ENCODE data around the gene NBEAL2. TPM values are rescaled to one million over a fixed set of nuclear protein-coding genes. Genes with fewer than 3 reads are reported as not detected.

Gene NBEAL2
- total and polyA plus RNA-seq, 2 of the 8 experiments (the other 6 are each of a cell fraction or from before 2014, with no cell fraction given), result 27.3 to 46.9 TPM

- TF ChIP-seq EP300 (IDR thresholded peaks at IDR 0.05; ENCODE audit: borderline replicate concordance in 1 of 2, low read depth in 2 of 2, low read length in 2 of 2) (no peak), ZNF274 (IDR thresholded peaks at IDR 0.05; ENCODE audit: borderline replicate concordance, extremely low read depth, low read length) (no peak), TAF1 (IDR thresholded peaks at IDR 0.05; ENCODE audit: low read depth, low read length) (no peak), BRCA1 (IDR thresholded peaks at IDR 0.05; ENCODE audit: low read depth, low read length) (no peak), RXRA (IDR thresholded peaks at IDR 0.05; ENCODE audit: insufficient read depth, low read depth, low read length) (no peak), HDAC2 (IDR thresholded peaks at IDR 0.05; ENCODE audit: borderline replicate concordance in 1 of 2, low read depth in 2 of 2, low read length in 2 of 2) (no peak), GTF2F1 (IDR thresholded peaks at IDR 0.05; ENCODE audit: borderline replicate concordance, low read depth, low read length) (no peak), SP2 (IDR thresholded peaks at IDR 0.05; ENCODE audit: low read length) (no peak), CHD1 (IDR thresholded peaks at IDR 0.05; ENCODE audit: low read depth, low read length) (no peak), POLR2A (IDR thresholded peaks at IDR 0.05; ENCODE audit: control extremely low read depth in 1 of 2, low read depth in 2 of 2, low read length in 2 of 2) (no peak), SUZ12 (IDR thresholded peaks at IDR 0.05; ENCODE audit: low read length) (no peak), SIX5 (IDR thresholded peaks at IDR 0.05; ENCODE audit: low read depth, low read length) (no peak), FOSL1 (IDR thresholded peaks at IDR 0.05; ENCODE audit: insufficient read depth, low read depth, low read length) (no peak), EGR1 (IDR thresholded peaks at IDR 0.05; ENCODE audit: borderline replicate concordance, low read depth, low read length) (no peak), RNF2 (IDR thresholded peaks at IDR 0.05; ENCODE audit: borderline replicate concordance, low read depth, low read length, missing control alignments, poor library complexity, severe bottlenecking) (no peak), YY1 (IDR thresholded peaks at IDR 0.05; ENCODE audit: low read depth, low read length) (no peak), GABPA (IDR thresholded peaks at IDR 0.05; ENCODE audit: borderline replicate concordance, insufficient read depth, low read length) (no peak; the same call in 1 of the 2 replicates), TBP (IDR thresholded peaks at IDR 0.05; ENCODE audit: low read depth, low read length) (no peak), SAP30 (IDR thresholded peaks at IDR 0.05; ENCODE audit: insufficient read depth, insufficient replicate concordance, low read length) (no peak), JUND (IDR thresholded peaks at IDR 0.05; ENCODE audit: low read length) (peak; percentile 31; the same call in 1 of the 2 replicates), NANOG (IDR thresholded peaks at IDR 0.05; ENCODE audit: insufficient read depth, low read depth, low read length, poor library complexity, severe bottlenecking) (no peak), PHF8 (conservative IDR thresholded peaks at IDR 0.05; ENCODE audit: low read depth, low read length) (no peak)
- TF ChIP-seq, protein P1, sequence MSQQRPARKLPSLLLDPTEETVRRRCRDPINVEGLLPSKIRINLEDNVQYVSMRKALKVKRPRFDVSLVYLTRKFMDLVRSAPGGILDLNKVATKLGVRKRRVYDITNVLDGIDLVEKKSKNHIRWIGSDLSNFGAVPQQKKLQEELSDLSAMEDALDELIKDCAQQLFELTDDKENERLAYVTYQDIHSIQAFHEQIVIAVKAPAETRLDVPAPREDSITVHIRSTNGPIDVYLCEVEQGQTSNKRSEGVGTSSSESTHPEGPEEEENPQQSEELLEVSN (IDR thresholded peaks at IDR 0.05), result no peak
Observed at GRCh38 chr3:47002171-47003055, 22.9 kb downstream of the NBEAL2 start (continued).
